ENCODE measurements around the gene CIB1. TPM values are rescaled to one million over a fixed set of nuclear protein-coding genes. Genes with fewer than 3 reads are reported as not detected.
A peak's percentile ranks its signal among the peaks of the same experiment; 100 is the strongest.

The CIB1 gene
- polyA plus RNA-seq, 1 experiment: 40.4 TPM

- H3K27me3 ChIP-seq (ENCODE audit: control insufficient read depth, insufficient read depth, low read length): no peaks in the 10 kb centered on the region
- H3K9me3 ChIP-seq (ENCODE audit: control insufficient read depth, insufficient read depth, low read length): no peaks in the 10 kb centered on the region; the same call in 1 of the 2 replicates
- ChIA-PET CTCF (interaction anchor here (2.7 kb wide), 1 partner anchor 9 kb away, joined by 36 read pairs; the partner anchor contains the start of genes CIB1 and GDPGP1), POLR2A (no interaction called here)
- no peak overlapping the region for H3K4me3 ChIP-seq (ENCODE audit: low read depth, low read length)
- no peak overlapping the region for H3K27ac ChIP-seq (ENCODE audit: low read depth, low read length)
- TF ChIP-seq CTCF (IDR thresholded peaks at IDR 0.05; ENCODE audit: low read depth, low read length): no peak
- no peak for DNase-seq (ENCODE audit: low read depth, low spot score)
Measured at GRCh38 chr15:90223441-90224165, 10.1 kb downstream of the CIB1 start.

GRCh38 chr15:90222547-90222946, 11.2 kb downstream of the CIB1 start:
- no peak for TF ChIP-seq CTCF (IDR thresholded peaks at IDR 0.05; ENCODE audit: low read depth, low read length)
- H3K27me3 ChIP-seq (ENCODE audit: control insufficient read depth, insufficient read depth, low read length): no peaks in the 10 kb centered on the region
- CTCF ChIA-PET: interaction anchor here (0.6 to 2.7 kb wide), 10 partner anchors 10 to 348 kb away, joined by 3 to 36 read pairs (median 6); partner anchors contain the start of genes CIB1 and GDPGP1
- DNase-seq (ENCODE audit: low read depth, low spot score): no peak
- H3K27ac ChIP-seq (ENCODE audit: low read depth, low read length): no peak overlapping the region
- H3K4me3 ChIP-seq (ENCODE audit: low read depth, low read length): no peak overlapping the region
- POLR2A ChIA-PET: no interaction called here
- H3K9me3 ChIP-seq (ENCODE audit: control insufficient read depth, insufficient read depth, low read length): no peaks in the 10 kb centered on the region; the same call in 1 of the 2 replicates

- ChIA-PET CTCF (interaction anchor here (0.6 to 2.7 kb wide), 38 partner anchors 9 to 397 kb away, joined by 3 to 36 read pairs (median 5); partner anchors contain the start of genes CIB1, GDPGP1, IDH2 and SEMA4B), POLR2A (interaction anchor here (0.5 to 1.2 kb wide), 4 partner anchors 12 to 120 kb away, joined by 3 to 6 read pairs (median 4); partner anchors contain the start of genes CIB1 and GDPGP1)
- Histone ChIP-seq H3K27ac (ENCODE audit: low read depth, low read length) (peak overlapping the region; percentile 39), H3K27me3 (ENCODE audit: control insufficient read depth, insufficient read depth, low read length) (no peaks in the 10 kb centered on the region), H3K9me3 (ENCODE audit: control insufficient read depth, insufficient read depth, low read length) (no peaks in the 10 kb centered on the region; the same call in 1 of the 2 replicates), H3K4me3 (ENCODE audit: low read depth, low read length) (no peak overlapping the region)
- peak; percentile 53 for DNase-seq (ENCODE audit: low read depth, low spot score)
- peak; percentile 90 for TF ChIP-seq CTCF (IDR thresholded peaks at IDR 0.05; ENCODE audit: low read depth, low read length)
Measured at GRCh38 chr15:90221246-90221900, 12.4 kb downstream of the CIB1 start.

DNA sequence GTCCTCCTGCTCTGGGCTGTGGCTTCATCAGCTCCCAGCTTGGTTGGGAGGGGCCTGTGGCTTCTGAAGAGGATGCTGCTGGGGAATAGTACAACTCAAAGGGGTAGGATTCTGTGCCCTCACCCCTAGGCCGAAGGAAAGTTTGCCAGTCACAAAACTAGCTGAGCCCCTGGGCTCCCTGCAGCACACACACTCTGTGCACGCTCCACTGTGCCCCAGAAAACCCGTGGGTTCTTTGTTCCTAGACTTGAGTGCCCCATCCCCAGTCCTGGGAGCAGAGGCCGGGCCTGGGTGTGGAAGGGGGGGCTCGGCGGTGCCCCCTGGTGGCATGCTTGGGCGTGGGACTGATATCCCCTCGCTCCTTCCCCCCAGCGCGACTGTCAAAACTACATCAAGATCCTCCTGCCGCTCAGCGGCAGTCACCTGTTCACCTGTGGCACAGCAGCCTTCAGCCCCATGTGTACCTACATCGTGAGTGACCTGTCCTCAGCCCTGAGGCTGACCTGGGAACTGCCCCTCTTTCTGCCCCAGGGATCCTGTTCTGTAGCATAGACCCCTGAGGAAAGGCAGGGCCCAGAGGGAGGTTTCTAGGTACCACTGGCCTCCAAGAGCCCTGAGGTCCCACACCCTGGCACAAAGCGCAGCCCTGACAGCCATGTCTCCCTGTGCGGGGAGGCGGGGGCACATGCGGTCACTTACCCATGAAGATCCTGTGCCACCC, 14.2 kb downstream of the CIB1 start:
- TF ChIP-seq CTCF (IDR thresholded peaks at IDR 0.05; ENCODE audit: low read depth, low read length): peak; percentile 68
- ChIA-PET CTCF (interaction anchor here (0.6 to 1.4 kb wide), 3 partner anchors 8 to 68 kb away, joined by 4 to 6 read pairs (median 5); no protein-coding TSS in a partner anchor), POLR2A (interaction anchor here (0.7 kb wide), 1 partner anchor 324 kb away, joined by 4 read pairs; no protein-coding TSS in a partner anchor)
- Histone ChIP-seq H3K9me3 (ENCODE audit: control insufficient read depth, insufficient read depth, low read length) (no peaks in the 10 kb centered on the region; the same call in 1 of the 2 replicates), H3K27me3 (ENCODE audit: control insufficient read depth, insufficient read depth, low read length) (no peaks in the 10 kb centered on the region), H3K4me3 (ENCODE audit: low read depth, low read length) (no peak overlapping the region), H3K27ac (ENCODE audit: low read depth, low read length) (no peak overlapping the region)
- DNase-seq (ENCODE audit: low read depth, low spot score): no peak

Data from AG04450 (cell line).